Subcutaneous adipose tissue (tissue), 4 donors: ENCODE results near the gene FIGNL1. TPM values are rescaled to one million over a fixed set of nuclear protein-coding genes. Genes with fewer than 3 reads are reported as not detected.

Experiments used
- total RNA-seq, 4 donors: library from RNA; depleted of rRNA; stranded (reverse); fragments of >200 nt; gene quantifications; one replicate each; pipeline ENCODE4 v1.1.0, GENCODE V29; 2016
- TF ChIP-seq, protein P1 (sequence below): fragments of 450-650 bp; IDR thresholded peaks from one replicate; pipeline ENCODE4 v1.5.1; 2016; ENCODE audit warnings: low read depth, mild to moderate bottlenecking, control low read depth, antibody characterized with exemption, moderate library complexity

The FIGNL1 gene
- total RNA-seq, 4 donors from 2014 or later, result 3.1 to 6.6 (median 5.3) TPM

DNA sequence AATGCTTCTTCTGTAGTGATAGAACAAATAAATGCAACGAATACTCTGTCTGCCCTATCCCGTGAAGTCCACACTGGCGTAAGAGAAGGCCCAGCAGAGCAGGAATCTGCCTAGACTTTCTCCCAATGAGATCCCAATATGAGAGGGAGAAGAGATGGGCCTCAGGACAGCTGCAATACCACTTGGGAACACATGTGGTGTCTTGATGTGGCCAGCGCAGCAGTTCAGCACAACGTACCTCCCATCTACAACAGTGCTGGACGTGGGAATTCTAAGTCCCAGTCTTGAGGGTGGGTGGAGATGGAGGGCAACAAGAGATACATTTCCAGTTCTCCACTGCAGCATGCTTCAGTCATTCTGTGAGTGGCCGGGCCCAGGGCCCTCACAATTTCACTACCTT is 45.8 kb downstream of the FIGNL1 start:
- TF ChIP-seq, protein P1, sequence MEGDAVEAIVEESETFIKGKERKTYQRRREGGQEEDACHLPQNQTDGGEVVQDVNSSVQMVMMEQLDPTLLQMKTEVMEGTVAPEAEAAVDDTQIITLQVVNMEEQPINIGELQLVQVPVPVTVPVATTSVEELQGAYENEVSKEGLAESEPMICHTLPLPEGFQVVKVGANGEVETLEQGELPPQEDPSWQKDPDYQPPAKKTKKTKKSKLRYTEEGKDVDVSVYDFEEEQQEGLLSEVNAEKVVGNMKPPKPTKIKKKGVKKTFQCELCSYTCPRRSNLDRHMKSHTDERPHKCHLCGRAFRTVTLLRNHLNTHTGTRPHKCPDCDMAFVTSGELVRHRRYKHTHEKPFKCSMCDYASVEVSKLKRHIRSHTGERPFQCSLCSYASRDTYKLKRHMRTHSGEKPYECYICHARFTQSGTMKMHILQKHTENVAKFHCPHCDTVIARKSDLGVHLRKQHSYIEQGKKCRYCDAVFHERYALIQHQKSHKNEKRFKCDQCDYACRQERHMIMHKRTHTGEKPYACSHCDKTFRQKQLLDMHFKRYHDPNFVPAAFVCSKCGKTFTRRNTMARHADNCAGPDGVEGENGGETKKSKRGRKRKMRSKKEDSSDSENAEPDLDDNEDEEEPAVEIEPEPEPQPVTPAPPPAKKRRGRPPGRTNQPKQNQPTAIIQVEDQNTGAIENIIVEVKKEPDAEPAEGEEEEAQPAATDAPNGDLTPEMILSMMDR, result no peak

DNA sequence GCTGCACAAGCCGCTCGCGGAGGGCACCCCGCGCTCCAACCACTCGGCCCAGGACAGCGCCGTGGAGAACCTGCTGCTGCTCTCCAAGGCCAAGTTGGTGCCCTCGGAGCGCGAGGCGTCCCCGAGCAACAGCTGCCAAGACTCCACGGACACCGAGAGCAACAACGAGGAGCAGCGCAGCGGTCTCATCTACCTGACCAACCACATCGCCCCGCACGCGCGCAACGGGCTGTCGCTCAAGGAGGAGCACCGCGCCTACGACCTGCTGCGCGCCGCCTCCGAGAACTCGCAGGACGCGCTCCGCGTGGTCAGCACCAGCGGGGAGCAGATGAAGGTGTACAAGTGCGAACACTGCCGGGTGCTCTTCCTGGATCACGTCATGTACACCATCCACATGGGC is 50.0 kb downstream of the FIGNL1 start:
- TF ChIP-seq, protein P1, result no peak

DNA sequence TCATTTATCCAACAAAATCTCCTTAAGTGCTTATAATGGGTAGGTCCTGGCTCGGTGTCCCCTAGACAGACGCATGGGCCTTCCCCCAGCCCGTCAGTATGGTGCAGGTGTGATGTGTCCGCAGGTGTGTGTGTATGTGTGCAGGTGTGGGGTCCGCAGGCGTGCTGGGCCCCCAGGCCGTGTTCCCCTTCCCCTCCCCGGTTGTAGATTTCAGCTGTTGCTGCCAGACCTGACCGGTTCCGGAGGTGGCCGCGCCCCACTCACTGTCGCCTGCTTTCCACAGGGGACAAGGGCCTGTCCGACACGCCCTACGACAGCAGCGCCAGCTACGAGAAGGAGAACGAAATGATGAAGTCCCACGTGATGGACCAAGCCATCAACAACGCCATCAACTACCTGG is 50.5 kb downstream of the FIGNL1 start:
- TF ChIP-seq, protein P1, result no peak

DNA sequence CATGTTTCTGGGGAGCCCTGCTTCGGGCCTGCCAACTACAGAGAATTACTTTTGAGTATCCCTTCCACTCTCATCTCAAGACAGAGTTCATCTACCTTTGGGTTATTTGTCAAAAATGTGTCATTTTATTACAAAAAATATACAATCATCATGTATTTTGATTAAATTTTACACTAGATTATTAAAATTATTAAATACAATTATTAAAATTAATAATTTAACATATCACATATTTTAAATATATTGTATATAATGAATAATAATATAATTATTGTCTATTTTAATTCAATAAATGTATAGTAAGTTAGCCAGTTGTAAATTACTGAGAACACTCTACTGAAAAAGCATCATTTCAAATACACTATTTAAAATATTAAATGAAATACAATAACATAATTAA is 50.9 kb downstream of the FIGNL1 start:
- TF ChIP-seq, protein P1, result no peak

DNA sequence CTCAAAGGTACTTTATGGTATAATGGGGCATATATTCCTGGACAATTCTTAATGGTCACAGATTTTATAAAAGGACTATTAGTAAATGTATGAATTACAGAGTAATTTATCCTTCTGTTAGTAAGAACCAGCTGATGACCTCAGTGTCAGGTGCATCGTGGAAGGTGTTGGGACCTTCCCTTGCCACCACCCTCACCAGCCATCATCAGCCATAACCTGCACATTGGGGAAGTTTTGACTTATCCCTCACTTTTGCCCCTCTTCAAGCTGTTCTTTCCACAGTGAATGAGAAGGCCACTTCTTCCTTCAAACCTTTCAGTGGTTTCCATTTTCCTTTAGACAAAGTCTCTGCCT is 52.2 kb downstream of the FIGNL1 start:
- TF ChIP-seq, protein P1, result no peak

DNA sequence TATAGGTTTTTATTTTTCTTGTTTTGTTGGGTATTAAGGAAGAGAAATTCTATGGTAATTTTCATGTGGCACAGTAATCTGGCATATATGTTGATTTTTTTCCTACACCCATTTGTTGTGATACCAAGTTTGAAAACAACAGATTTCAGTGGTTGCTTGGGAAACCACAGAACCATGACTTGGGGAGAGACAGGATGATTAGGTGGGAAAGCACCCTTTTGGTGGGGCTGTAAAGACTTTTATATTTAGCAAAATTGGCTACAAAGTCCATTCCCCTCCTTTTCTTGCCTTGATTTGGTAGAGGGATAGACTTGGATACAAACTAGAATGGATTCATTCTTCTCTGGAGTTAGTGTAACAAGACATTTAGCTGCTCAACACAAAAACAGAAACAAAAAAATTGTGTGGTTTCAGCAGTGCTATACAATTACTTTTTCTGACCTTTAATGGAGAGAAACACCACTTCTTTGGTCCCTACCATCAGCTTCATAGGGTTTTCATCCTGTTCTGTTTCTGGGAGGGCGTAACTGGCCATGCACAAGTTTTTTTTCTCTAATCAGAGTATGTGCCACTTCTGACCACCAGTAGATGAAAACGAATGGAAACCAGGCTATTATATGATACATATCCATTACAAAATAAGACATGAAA is 52.7 kb downstream of the FIGNL1 start:
- TF ChIP-seq, protein P1, result no peak

DNA sequence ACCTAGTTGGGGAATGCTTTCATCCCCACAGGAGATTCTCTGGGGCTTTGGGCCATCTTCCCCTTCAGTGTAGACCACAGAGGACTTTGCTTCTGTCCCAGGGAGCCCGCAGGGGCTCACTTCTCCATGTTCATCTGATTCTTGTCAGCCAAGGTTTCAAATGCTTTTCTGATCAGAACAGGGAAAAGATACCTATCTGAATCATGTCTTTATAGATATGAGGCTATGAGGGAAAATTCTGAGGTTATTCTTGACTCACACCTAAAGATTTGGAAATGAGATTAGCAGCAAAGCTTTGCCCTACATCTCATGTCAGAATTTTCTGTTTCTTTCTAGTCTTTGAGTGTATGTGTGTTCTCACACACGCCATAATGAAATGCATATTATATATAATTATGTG is 53.3 kb downstream of the FIGNL1 start:
- TF ChIP-seq, protein P1, result no peak
